ENCODE results near the gene L3MBTL2.

DNA sequence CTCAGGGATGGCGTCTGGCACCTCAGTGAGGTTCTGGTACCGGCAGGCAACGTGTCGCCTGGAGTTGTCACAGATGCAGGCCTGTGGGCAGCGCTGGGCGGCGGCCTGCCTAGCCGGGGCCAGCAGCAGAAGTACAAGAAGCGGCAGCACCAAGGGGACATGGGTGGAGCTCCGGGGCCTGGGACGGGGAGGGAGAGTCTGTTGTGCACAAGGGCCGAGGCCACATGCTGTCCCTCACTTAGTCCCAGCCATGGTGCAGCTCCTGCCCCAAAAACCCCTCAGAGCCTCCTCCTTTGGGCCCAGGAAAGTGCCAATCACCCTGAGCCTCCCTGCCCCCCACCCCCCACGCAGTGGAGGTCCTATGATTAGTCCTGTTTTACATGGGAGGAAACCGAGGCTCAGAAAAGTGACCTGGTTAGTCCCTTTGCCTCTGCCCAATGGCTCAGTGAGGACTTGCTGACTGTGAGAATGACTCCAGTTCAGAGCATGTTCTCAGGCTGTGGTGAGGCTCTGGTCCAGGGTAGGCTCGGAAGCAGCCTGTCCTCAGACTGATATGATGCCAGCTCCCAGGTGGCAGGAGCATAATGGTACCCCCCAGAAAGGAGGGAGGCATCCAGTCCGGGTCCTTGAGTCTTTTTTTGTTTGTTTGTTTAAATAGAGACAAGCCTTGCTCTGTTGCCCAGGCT is 34.5 kb downstream of the L3MBTL2 start:
- TF ChIP-seq, protein P1, sequence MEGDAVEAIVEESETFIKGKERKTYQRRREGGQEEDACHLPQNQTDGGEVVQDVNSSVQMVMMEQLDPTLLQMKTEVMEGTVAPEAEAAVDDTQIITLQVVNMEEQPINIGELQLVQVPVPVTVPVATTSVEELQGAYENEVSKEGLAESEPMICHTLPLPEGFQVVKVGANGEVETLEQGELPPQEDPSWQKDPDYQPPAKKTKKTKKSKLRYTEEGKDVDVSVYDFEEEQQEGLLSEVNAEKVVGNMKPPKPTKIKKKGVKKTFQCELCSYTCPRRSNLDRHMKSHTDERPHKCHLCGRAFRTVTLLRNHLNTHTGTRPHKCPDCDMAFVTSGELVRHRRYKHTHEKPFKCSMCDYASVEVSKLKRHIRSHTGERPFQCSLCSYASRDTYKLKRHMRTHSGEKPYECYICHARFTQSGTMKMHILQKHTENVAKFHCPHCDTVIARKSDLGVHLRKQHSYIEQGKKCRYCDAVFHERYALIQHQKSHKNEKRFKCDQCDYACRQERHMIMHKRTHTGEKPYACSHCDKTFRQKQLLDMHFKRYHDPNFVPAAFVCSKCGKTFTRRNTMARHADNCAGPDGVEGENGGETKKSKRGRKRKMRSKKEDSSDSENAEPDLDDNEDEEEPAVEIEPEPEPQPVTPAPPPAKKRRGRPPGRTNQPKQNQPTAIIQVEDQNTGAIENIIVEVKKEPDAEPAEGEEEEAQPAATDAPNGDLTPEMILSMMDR (conservative IDR thresholded peaks at IDR 0.05; ENCODE audit: low read depth, low read length), result no peak
- TF ChIP-seq EZH2 (IDR thresholded peaks at IDR 0.05; ENCODE audit: borderline replicate concordance, low read depth, low read length, poor library complexity, severe bottlenecking), result no peak

Data from A673 (cell line).